Calu3 (cell line): ENCODE measurements around the gene ADGRV1. TPM values are rescaled to one million over a fixed set of nuclear protein-coding genes. Genes with fewer than 3 reads are reported as not detected.

Experiments
- BruUV-seq: library from RNA; stranded (reverse); fragments of 400-500 nt; replicated peaks from 2 replicates; lab custom pipeline; 2021; lab: Mats Ljungman, UMichigan
- CTCF ChIA-PET: fragments of 300-600 bp; sonication (Branson Sonifier 250); formaldehyde crosslinking; loops from one replicate; lab custom pipeline; 2022; ENCODE audit warnings: antibody characterized with exemption; lab: Charles Lee
- DNase-seq: peaks from one replicate; pipeline ENCODE4 v3.0.0; 2022
- H3K27ac Mint-ChIP-seq: one replicate; pipeline ENCODE4 v1.8.0; 2022; ENCODE audit warnings: mixed read lengths; ENCODE audit not compliant: unreplicated experiment
- H3K27me3 Mint-ChIP-seq: one replicate; pipeline ENCODE4 v1.8.0; 2022; ENCODE audit warnings: mixed read lengths; ENCODE audit not compliant: unreplicated experiment
- H3K36me3 Mint-ChIP-seq: one replicate; pipeline ENCODE4 v1.8.0; 2022; ENCODE audit warnings: mild to moderate bottlenecking, moderate library complexity, mixed read lengths; ENCODE audit not compliant: insufficient read depth, unreplicated experiment
- H3K4me1 Mint-ChIP-seq: one replicate; pipeline ENCODE4 v1.8.0; 2022; ENCODE audit warnings: mild to moderate bottlenecking, low read depth, mixed read lengths; ENCODE audit not compliant: unreplicated experiment
- H3K4me3 Mint-ChIP-seq: one replicate; pipeline ENCODE4 v1.8.0; 2022; ENCODE audit warnings: mild to moderate bottlenecking, low read depth, moderate library complexity, mixed read lengths; ENCODE audit not compliant: unreplicated experiment
- H3K9me3 Mint-ChIP-seq: one replicate; pipeline ENCODE4 v1.8.0; 2022; ENCODE audit warnings: low read depth, mixed read lengths; ENCODE audit not compliant: unreplicated experiment
- intact Hi-C: fragments of 100-400 bp; cut with micrococcal nuclease; formaldehyde crosslinking; loops from one replicate; pipeline ENCODE4 v1.10.0; 2022; ENCODE audit not compliant: unreplicated experiment
- total RNA-seq: library from RNA; stranded (reverse); gene quantifications from 2 replicates; pipeline ENCODE4 v1.2.3, GENCODE V29; 2022
- TF ChIP-seq, protein P1 (sequence below): fragments of 200-600 bp; IDR thresholded peaks from one replicate; pipeline ENCODE4 v1.8.0; 2022; ENCODE audit warnings: antibody characterized with exemption; ENCODE audit not compliant: unreplicated experiment

ADGRV1 gene
- total RNA-seq, 1 experiment from 2014 or later = 1.8 TPM

DNA sequence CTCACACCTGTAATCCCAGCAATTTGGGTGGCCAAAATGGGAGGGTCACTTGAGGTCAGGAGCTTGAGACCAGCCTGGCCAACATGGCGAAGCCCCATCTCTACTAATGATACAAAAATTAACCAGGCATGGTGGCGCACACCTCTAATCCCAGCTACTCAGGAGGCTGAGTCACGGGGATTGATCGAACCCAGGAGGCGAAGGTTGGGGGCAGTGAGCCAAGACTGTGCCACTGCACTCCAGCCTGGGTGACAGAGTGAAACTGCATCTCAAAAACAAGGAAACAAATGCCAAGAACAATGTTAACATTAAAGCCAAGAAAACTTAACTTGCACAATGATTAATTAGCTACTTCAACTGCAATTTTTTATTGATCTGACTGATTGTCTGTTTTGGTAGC lies 621.9 kb downstream of the ADGRV1 start:
- intact Hi-C loops = no loop called here
- no peaks in the 10 kb centered on the region for H3K27me3 Mint-ChIP-seq
- H3K27ac Mint-ChIP-seq = no peak overlapping the region
- H3K4me1 Mint-ChIP-seq = peaks cover 42% of the 10 kb centered on the region
- CTCF ChIA-PET = no interaction called here
- peak; percentile 33 for DNase-seq
- no peak overlapping the region for H3K4me3 Mint-ChIP-seq
- H3K36me3 Mint-ChIP-seq = no peaks in the 10 kb centered on the region
- TF ChIP-seq, protein P1, sequence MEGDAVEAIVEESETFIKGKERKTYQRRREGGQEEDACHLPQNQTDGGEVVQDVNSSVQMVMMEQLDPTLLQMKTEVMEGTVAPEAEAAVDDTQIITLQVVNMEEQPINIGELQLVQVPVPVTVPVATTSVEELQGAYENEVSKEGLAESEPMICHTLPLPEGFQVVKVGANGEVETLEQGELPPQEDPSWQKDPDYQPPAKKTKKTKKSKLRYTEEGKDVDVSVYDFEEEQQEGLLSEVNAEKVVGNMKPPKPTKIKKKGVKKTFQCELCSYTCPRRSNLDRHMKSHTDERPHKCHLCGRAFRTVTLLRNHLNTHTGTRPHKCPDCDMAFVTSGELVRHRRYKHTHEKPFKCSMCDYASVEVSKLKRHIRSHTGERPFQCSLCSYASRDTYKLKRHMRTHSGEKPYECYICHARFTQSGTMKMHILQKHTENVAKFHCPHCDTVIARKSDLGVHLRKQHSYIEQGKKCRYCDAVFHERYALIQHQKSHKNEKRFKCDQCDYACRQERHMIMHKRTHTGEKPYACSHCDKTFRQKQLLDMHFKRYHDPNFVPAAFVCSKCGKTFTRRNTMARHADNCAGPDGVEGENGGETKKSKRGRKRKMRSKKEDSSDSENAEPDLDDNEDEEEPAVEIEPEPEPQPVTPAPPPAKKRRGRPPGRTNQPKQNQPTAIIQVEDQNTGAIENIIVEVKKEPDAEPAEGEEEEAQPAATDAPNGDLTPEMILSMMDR = no peak
- no peaks in the 10 kb centered on the region for H3K9me3 Mint-ChIP-seq
- no TSS peak for BruUV-seq

DNA sequence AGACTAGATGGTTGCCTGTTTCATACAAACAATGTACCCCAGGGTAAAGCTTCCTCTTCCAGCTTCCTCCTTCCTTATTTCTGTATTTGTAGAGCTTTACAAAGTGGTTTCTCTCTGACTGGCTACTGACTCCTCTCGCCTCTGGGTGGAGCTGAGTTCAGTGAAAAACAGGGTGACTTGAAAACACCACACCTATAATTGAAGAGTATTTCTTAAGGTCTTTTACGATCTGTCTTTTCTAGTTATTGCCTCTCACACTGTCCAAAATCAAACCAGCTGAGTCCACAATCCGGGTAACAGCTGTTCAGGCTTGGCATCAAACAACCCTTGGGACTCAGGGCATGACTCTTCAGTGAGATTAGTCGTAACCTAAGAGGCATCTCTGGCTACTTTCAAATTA lies 624.2 kb downstream of the ADGRV1 start:
- no peak for DNase-seq
- intact Hi-C loops = no loop called here
- Mint-ChIP-seq H3K4me1 (peaks cover 25% of the 10 kb centered on the region), H3K27me3 (no peaks in the 10 kb centered on the region), H3K9me3 (no peaks in the 10 kb centered on the region), H3K36me3 (no peaks in the 10 kb centered on the region), H3K27ac (no peak overlapping the region), H3K4me3 (no peak overlapping the region)
- TF ChIP-seq, protein P1 = no peak
- BruUV-seq = no TSS peak
- CTCF ChIA-PET = interaction anchor here (0.7 to 2.3 kb wide), 3 partner anchors 20 to 202 kb away, joined by 3 to 16 read pairs (median 7); no protein-coding TSS in a partner anchor

DNA sequence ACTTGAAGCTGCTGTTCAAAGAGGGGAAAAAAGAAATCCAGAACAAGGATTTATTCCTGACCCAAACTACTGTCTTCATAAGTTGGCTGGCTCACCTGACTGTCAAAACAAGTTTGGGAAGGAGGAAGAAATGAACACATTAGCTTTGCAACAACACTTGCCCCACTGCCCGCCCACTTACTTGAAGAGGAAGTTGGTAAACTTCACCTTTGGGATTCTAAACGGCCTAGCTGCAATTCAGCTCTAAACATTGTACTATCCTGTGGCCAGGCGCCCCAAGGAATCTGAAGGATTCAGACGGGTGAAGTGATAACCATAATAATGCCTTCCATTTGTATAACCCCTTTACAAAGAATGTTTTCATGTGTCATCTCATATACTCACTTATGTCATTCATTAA lies 625.1 kb downstream of the ADGRV1 start:
- intact Hi-C loops = no loop called here
- BruUV-seq = no TSS peak
- no peak overlapping the region for H3K4me3 Mint-ChIP-seq
- peaks cover 25% of the 10 kb centered on the region for H3K4me1 Mint-ChIP-seq
- no peaks in the 10 kb centered on the region for H3K9me3 Mint-ChIP-seq
- CTCF ChIA-PET = interaction anchor here (2.3 kb wide), 2 partner anchors 35 to 201 kb away, joined by 7 to 16 read pairs; no protein-coding TSS in a partner anchor
- H3K36me3 Mint-ChIP-seq = no peaks in the 10 kb centered on the region
- TF ChIP-seq, protein P1 = no peak
- no peaks in the 10 kb centered on the region for H3K27me3 Mint-ChIP-seq
- peak; percentile 23 for DNase-seq
- H3K27ac Mint-ChIP-seq = no peak overlapping the region

DNA sequence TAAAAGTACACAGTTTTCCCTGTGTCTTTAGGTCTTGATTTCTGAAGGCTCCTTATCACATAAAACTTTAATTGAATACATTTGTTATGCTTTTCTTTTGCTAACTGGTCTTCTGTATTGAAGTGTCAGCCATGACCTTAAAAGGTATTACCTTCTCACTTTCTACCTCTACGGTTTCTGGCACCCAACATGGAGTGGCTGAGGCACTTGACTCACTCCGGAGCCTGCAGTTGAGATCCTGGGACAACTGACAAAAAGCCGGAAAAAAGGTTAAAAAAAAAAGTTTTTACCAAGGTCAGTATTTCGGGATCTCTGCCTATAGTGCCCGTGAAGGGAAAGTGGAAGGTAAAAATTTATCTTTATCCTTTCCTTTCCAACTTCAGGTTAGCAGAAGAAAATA lies 627.5 kb downstream of the ADGRV1 start:
- no peak for DNase-seq
- peaks cover 34% of the 10 kb centered on the region for H3K4me1 Mint-ChIP-seq
- H3K9me3 Mint-ChIP-seq = no peaks in the 10 kb centered on the region
- BruUV-seq = no TSS peak
- H3K4me3 Mint-ChIP-seq = no peak overlapping the region
- H3K27ac Mint-ChIP-seq = no peak overlapping the region
- H3K27me3 Mint-ChIP-seq = no peaks in the 10 kb centered on the region
- H3K36me3 Mint-ChIP-seq = no peaks in the 10 kb centered on the region
- TF ChIP-seq, protein P1 = no peak
- CTCF ChIA-PET = no interaction called here
- intact Hi-C loops = no loop called here
